Activated CD8-positive, alpha-beta memory T cell treated with anti-CD3 and anti-CD28 coated beads for 48 hours (primary cell): ENCODE results near the gene ING5.

ENCODE experiments used
- DNase-seq, 3 experiments: peaks; one replicate each; pipeline ENCODE4 v3.0.0-alpha.2; 2020; ENCODE audit warnings: low read depth in 2 of 3, low spot score in 2 of 3

ING5 gene

GRCh38 chr2:241775223-241776177 lies 73.7 kb downstream of the ING5 start:
- no peak for DNase-seq

- no peak for DNase-seq
Measured at GRCh38 chr2:241776336-241777169, 74.7 kb downstream of the ING5 start, which contains the start of gene GAL3ST2. TSS of gene GAL3ST2 (plus strand) at chr2:241776822. CDS start at chr2:241776956, 134 bp downstream.

GRCh38 chr2:241777170-241777685 lies 75.4 kb downstream of the ING5 start:
- DNase-seq = no peak

GRCh38 chr2:241777686-241778627 lies 76.1 kb downstream of the ING5 start:
- no peak for DNase-seq
